ENCODE data around the gene TPPP3.

TPPP3 gene

DNA sequence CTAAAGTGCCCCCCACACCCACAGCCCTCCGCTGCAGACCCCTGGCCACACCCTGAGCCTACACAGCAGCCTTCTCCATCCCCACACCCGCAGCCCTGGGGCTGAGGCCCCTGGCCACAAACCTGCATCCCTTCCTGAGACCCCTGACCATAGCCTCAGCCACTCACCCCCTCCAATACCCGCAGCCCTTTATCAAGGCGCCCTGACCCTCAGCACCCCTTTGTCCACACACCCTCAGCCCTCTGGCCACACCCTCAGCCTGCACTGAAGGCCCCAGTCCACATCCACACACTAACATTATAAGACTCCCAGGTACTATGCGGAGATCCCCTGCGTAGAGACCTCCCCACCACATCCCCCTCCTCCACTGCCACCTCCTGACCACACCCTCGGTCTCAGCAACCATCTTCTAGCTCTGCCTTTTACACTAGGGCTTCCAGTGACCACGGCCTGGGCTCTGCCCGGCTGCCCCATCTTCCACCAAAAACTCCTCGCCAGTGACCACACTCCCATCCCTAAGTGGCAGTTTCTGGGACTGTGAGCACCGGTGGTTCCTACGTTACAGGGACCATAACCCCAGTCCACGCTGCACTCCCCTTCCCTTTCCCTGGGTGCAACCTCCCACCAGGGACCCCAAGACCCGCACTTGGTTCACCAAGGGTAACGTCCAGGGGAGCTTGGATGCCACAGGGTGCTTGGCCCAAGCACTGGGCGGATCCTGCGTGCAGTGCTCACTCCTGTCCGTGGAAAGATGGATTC is 818 bp downstream of the TPPP3 start:
- Histone ChIP-seq H3K36me3 (ENCODE audit: insufficient read depth, low read length) (no peaks in the 10 kb centered on the region), H3K4me1 (ENCODE audit: control insufficient read depth, insufficient read depth, low read length) (peaks cover 35% of the 10 kb centered on the region), H3K4me3 (ENCODE audit: low read length) (peak overlapping the region; percentile 68), H3K9me3 (replicated peaks; ENCODE audit: low read length) (no peaks in the 10 kb centered on the region), H3K4me2 (ENCODE audit: low read length) (peak overlapping the region; percentile 87), H3K27me3 (ENCODE audit: control insufficient read depth, insufficient read depth, low read length) (peaks cover 19% of the 10 kb centered on the region), H3K9ac (ENCODE audit: low read depth, low read length) (peak overlapping the region; percentile 72)

DNA sequence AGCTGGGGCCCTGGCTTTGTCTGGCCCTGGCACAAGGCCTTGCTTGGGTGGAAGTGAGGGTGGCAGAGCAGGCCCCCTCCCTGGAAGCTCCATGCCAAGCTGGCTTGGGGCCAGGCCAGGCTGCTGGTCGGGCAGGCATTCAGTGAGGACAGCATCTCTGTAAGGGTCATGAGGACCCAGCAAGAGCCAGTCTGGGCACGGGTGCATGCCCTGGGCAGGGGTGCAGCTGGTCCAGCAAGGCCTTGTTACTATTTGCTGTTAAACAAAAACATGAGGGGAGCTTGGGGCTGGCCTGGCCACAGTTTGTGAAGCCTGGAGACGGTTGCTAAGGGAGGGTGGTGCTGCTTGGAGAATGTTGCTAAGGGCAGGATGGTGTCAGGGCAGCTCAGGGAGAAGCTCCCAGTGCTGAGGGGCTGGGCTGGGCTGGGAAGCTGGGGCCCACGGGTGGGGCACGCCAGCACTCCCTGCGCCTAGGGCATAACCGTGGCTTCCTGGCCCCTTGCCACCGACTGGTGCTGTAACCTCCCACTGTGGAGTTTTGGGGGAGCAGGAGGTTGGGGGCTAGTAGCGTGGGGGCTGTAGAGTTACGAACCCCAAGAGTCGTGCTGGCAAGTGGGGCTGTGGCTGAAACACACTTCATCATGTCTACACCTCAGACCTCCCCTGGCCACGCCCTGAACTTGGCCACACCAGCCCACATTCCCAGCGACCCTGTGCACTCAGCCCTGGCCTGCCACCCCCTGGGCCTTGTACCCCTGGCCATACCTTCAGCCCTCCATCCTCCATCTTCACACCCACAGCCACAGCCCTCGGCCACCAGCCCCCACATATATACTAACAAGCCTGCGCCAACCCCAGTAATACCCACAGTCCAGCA is 1.6 kb downstream of the TPPP3 start:
- Histone ChIP-seq H3K9me3 (replicated peaks; ENCODE audit: low read length) (no peaks in the 10 kb centered on the region), H3K4me3 (ENCODE audit: low read length) (no peak overlapping the region), H3K36me3 (ENCODE audit: insufficient read depth, low read length) (no peaks in the 10 kb centered on the region), H3K9ac (ENCODE audit: low read depth, low read length) (no peak overlapping the region), H3K27me3 (ENCODE audit: control insufficient read depth, insufficient read depth, low read length) (peaks cover 26% of the 10 kb centered on the region), H3K4me2 (ENCODE audit: low read length) (no peak overlapping the region), H3K4me1 (ENCODE audit: control insufficient read depth, insufficient read depth, low read length) (peaks cover 28% of the 10 kb centered on the region)

DNA sequence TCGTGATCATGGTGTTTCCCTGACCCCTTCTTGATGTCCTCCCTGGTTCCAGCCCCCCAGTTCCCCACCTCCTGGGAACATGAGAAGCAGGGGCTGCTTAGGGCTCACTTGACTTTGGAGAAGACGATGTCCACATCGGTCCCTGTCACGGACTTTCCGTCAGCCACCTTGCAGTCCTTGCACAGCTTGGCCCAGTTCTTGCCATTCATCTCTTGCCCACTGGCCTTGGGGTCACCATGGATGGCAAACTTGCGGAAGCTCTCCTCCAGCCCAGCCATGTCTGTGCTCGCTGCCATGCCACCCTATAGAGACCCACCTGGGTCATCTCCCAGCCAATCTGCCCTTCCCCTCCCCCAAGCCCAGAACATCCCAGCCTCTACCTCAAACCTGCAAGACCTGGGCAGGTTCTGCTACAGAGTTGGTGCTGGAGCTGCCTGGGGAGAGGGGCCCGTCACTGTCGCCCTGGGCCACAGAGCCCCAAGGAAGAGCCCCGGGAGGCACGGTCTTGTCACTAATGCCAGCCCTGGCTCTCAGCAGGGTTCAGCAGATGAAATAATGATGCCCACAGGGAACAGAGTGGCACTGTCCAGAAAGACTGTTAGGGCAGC is 2.4 kb downstream of the TPPP3 start:
- Histone ChIP-seq H3K9me3 (replicated peaks; ENCODE audit: low read length) (no peaks in the 10 kb centered on the region), H3K4me2 (ENCODE audit: low read length) (no peak overlapping the region), H3K4me1 (ENCODE audit: control insufficient read depth, insufficient read depth, low read length) (peaks cover 20% of the 10 kb centered on the region), H3K9ac (ENCODE audit: low read depth, low read length) (no peak overlapping the region), H3K36me3 (ENCODE audit: insufficient read depth, low read length) (no peaks in the 10 kb centered on the region), H3K4me3 (ENCODE audit: low read length) (no peak overlapping the region), H3K27me3 (ENCODE audit: control insufficient read depth, insufficient read depth, low read length) (peaks cover 26% of the 10 kb centered on the region)

DNA sequence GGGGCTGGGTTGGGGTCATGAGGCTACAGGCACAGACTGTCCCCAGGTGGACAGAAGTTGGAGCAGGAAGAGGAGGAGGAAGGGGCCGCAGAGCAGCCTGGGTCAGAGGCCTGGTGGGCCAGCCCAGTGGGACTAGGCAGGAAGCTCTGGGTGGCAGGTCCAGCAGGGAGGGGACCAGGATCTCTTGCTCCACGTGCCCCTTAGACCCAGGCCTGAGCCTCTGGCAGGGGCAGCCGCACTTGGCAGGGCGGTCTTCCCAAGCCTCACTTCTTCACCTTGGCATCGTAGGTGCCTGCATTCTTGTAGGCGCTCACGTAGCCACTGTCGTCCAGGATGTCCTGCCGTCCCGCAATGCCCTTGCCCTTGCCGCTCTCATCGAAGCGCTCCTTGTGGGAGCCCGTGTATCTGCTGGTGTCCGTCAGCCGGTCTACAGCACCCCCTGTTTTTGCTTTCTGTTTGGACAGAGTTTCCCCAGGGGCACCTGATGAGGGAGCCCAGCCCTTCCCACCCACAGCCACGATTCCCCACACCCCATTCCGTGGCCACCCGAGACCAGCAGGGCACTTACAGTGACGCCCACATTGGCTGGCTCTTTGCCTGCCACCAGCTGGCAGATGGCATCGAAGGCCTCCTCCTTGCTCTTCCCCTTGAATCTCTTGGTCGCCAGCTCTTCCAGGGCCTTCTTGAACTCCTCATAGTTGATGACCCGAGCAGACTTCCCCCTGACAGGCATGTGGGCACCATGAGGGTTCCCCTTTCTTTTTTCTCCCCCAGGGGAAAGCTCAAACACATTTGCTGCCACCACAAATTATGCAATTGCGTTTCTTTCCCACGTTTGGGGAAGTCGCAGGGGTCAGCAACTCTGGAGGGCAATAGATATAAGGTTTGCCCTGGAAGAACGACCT is 3.1 kb downstream of the TPPP3 start:
- Histone ChIP-seq H3K9ac (ENCODE audit: low read depth, low read length) (no peak overlapping the region), H3K9me3 (replicated peaks; ENCODE audit: low read length) (no peaks in the 10 kb centered on the region), H3K4me3 (ENCODE audit: low read length) (no peak overlapping the region), H3K4me2 (ENCODE audit: low read length) (no peak overlapping the region), H3K27me3 (ENCODE audit: control insufficient read depth, insufficient read depth, low read length) (peaks cover 33% of the 10 kb centered on the region), H3K36me3 (ENCODE audit: insufficient read depth, low read length) (no peaks in the 10 kb centered on the region), H3K4me1 (ENCODE audit: control insufficient read depth, insufficient read depth, low read length) (peaks cover 16% of the 10 kb centered on the region)

DNA sequence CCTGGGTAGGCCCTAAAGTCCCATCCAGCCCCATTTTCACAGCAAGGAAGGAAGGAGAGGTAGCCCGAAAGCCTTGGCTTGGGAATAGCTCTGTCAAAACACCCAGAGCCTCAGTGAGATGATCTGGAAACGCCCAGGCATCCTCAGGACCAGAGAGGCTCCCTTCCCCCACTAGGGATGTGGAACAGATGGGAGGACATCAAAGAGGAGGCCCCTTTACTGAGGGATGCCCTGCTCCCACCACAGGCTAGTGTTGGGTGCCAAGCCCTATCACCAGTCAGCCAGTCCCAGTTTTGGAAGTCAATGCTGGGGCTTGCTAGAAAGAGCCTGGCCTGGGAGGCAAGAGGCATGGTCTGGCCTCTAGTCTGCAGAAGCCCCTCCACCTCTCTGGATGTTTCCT is 4.7 kb downstream of the TPPP3 start:
- Histone ChIP-seq H3K36me3 (ENCODE audit: insufficient read depth, low read length) (no peaks in the 10 kb centered on the region), H3K27me3 (ENCODE audit: control insufficient read depth, insufficient read depth, low read length) (peaks cover 38% of the 10 kb centered on the region), H3K9ac (ENCODE audit: low read depth, low read length) (no peak overlapping the region), H3K4me3 (ENCODE audit: low read length) (no peak overlapping the region), H3K9me3 (replicated peaks; ENCODE audit: low read length) (no peaks in the 10 kb centered on the region), H3K4me2 (ENCODE audit: low read length) (no peak overlapping the region), H3K4me1 (ENCODE audit: control insufficient read depth, insufficient read depth, low read length) (peaks cover 11% of the 10 kb centered on the region)

DNA sequence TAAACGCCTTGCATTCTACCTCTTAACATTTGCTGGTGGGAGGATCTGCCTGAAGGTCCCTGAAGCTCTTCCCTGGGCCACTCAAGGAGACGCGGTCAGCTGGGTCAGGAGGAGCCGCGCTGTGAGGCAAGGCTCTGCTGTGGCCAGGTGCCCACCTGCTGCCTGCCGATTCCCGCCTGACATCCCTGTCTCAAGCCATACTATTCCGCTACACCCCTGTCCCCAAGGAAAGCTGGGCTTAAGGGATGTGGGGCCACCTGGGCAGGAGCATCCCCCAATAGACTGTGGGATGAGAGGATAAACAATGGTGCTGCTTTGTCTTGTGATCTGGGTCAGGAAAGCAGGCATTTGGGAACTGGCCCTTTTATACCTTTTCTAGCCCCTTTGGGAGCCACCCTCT is 5.1 kb downstream of the TPPP3 start:
- Histone ChIP-seq H3K27me3 (ENCODE audit: control insufficient read depth, insufficient read depth, low read length) (peaks cover 38% of the 10 kb centered on the region), H3K9me3 (replicated peaks; ENCODE audit: low read length) (no peaks in the 10 kb centered on the region), H3K4me1 (ENCODE audit: control insufficient read depth, insufficient read depth, low read length) (peaks cover 9% of the 10 kb centered on the region), H3K36me3 (ENCODE audit: insufficient read depth, low read length) (no peaks in the 10 kb centered on the region), H3K4me2 (ENCODE audit: low read length) (no peak overlapping the region), H3K9ac (ENCODE audit: low read depth, low read length) (no peak overlapping the region), H3K4me3 (ENCODE audit: low read length) (no peak overlapping the region)

DNA sequence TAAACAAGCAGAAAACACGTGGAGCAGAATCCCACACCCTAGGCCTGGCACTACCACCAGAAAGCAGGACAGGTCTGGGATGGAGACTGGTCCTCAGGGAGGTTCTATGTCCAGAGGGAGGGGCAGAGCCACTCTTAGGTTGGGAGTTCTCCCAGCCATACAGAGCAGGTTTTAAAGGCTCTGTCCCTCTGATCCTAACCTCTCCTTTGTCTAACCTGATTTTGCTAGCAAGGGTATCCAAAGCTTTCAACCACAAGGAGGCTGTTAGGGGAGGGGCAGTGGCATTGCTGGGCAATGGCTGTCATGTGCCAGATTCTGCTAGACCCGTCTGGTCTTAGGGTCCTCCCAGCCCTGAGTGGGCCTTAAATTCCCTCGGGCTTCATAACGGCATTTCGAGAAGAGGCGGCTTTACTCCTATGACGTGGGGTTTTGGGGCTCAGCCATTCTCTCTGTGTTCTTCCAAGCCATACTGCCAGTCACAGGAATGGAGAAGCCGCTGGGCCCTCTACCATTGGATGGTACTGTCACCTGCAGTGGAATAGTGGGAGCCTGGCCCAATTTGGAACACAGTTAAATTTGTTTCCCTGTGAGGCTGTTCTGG is 5.7 kb downstream of the TPPP3 start:
- Histone ChIP-seq H3K9me3 (replicated peaks; ENCODE audit: low read length) (no peaks in the 10 kb centered on the region), H3K36me3 (ENCODE audit: insufficient read depth, low read length) (no peaks in the 10 kb centered on the region), H3K4me3 (ENCODE audit: low read length) (no peak overlapping the region), H3K4me2 (ENCODE audit: low read length) (no peak overlapping the region), H3K9ac (ENCODE audit: low read depth, low read length) (no peak overlapping the region), H3K27me3 (ENCODE audit: control insufficient read depth, insufficient read depth, low read length) (peaks cover 38% of the 10 kb centered on the region), H3K4me1 (ENCODE audit: control insufficient read depth, insufficient read depth, low read length) (peaks cover 3% of the 10 kb centered on the region)

DNA sequence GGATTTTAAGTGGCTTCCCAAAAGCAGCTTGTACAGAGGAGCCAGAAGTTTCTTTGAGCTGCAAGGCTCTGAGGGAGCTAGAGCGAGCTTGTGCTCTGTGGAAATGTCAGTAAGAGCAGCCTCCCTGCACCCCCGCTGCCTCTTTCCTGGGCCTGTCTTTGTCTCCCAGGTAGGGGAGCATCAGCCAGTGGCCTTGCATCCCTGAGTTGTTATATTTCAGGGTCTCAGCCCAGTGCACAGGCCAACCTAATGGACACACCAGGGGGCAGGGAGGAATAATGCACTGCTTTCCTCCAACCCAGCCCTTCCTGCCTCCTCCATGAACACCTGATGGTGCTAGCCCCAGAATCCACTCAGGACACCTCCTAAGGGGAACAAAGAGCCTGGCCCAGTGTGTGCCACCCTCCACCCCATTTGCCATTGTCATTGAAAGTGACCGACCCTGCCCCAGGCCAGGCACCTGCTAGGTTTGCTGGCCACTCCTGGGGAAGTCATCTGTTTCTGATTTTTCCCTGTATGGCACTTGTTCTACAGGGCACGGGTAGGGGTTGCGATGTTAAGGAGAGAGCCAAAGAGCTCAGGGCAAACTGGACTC is 6.3 kb downstream of the TPPP3 start:
- Histone ChIP-seq H3K27me3 (ENCODE audit: control insufficient read depth, insufficient read depth, low read length) (peaks cover 33% of the 10 kb centered on the region), H3K9ac (ENCODE audit: low read depth, low read length) (no peak overlapping the region), H3K4me1 (ENCODE audit: control insufficient read depth, insufficient read depth, low read length) (peaks cover 3% of the 10 kb centered on the region), H3K9me3 (replicated peaks; ENCODE audit: low read length) (no peaks in the 10 kb centered on the region), H3K4me3 (ENCODE audit: low read length) (no peak overlapping the region), H3K4me2 (ENCODE audit: low read length) (no peak overlapping the region), H3K36me3 (ENCODE audit: insufficient read depth, low read length) (no peaks in the 10 kb centered on the region)

DNA sequence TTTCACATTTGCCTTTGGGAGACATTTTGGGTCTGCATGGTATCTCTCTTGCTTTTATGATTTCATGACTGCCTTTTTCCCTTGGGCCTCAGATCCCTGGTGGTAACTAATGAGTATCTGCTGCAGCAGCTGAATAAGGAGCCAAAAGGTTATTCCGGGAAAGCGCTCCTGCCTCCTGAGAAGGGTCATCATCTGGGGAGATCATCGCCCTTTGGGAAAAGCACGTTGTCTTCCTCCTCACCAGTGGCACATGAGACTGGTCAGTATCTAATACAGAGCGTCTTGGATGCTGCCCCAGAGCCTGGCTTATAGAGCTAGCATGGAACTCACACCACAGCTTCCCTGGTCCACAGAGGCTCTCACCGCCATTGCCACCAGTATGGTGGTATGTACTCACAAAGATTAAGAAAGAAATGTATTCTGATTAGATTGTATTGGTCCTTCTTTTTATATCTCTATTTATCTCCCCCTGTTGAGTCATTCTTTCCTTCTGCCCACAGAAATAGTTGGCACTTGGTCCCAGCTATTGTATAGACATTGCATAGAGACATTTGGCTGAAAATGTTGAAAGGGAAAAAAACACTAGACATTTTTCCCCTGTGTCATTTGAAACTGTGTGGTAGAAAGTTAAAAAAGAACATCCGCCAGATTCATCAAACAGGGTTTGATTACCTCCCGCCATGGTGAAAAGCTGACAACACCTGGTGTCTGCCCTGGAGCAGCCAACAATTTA is 8.4 kb downstream of the TPPP3 start:
- peaks cover 3% of the 10 kb centered on the region for H3K4me1 ChIP-seq (ENCODE audit: control insufficient read depth, insufficient read depth, low read length)
- peaks cover 29% of the 10 kb centered on the region for H3K27me3 ChIP-seq (ENCODE audit: control insufficient read depth, insufficient read depth, low read length)
- H3K9me3 ChIP-seq (replicated peaks; ENCODE audit: low read length), result no peaks in the 10 kb centered on the region
- no peaks in the 10 kb centered on the region for H3K36me3 ChIP-seq (ENCODE audit: insufficient read depth, low read length)
- no peak overlapping the region for H3K9ac ChIP-seq (ENCODE audit: low read depth, low read length)
- H3K4me2 ChIP-seq (ENCODE audit: low read length), result no peak overlapping the region
- no peak overlapping the region for H3K4me3 ChIP-seq (ENCODE audit: low read length)

DNA sequence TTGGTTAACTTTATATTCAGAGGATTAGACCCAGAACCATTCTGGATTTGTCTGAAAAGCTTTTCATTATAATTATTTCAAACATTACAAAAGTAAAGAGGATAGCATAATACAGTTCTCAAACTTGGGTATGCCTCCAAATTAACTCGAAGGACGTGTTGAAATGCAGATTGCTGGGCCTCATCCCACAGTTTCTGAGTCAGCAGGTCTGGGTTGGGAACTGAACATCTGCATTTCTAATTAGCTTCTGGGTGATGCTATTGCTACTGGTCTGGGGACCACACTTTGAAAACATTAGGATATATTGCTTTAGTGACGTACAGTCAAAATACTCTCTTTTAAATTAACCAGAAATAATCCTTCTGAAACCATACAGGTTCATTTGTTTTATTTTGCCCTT is 10.0 kb downstream of the TPPP3 start:
- Histone ChIP-seq H3K36me3 (ENCODE audit: insufficient read depth, low read length) (no peaks in the 10 kb centered on the region), H3K9me3 (replicated peaks; ENCODE audit: low read length) (no peaks in the 10 kb centered on the region), H3K27me3 (ENCODE audit: control insufficient read depth, insufficient read depth, low read length) (peaks cover 27% of the 10 kb centered on the region), H3K4me2 (ENCODE audit: low read length) (no peak overlapping the region), H3K4me1 (ENCODE audit: control insufficient read depth, insufficient read depth, low read length) (no peaks in the 10 kb centered on the region), H3K4me3 (ENCODE audit: low read length) (no peak overlapping the region), H3K9ac (ENCODE audit: low read depth, low read length) (no peak overlapping the region)
